HG02970 (cell line): ENCODE data around the gene SIPA1L3.
"Not testable (repeated sequence)": the region's sequence is repeated elsewhere in the genome, so short reads cannot be mapped to it uniquely, and the experiment has no call there.

Experiments
- ATAC-seq: cut with Tn5 transposase; IDR thresholded peaks from one replicate; pipeline ENCODE4 v1.9.1; 2021; ENCODE audit warnings: mild to moderate bottlenecking, moderate library complexity, moderate number of reproducible peaks; ENCODE audit not compliant: unreplicated experiment, low FRiP score

Gene SIPA1L3

DNA sequence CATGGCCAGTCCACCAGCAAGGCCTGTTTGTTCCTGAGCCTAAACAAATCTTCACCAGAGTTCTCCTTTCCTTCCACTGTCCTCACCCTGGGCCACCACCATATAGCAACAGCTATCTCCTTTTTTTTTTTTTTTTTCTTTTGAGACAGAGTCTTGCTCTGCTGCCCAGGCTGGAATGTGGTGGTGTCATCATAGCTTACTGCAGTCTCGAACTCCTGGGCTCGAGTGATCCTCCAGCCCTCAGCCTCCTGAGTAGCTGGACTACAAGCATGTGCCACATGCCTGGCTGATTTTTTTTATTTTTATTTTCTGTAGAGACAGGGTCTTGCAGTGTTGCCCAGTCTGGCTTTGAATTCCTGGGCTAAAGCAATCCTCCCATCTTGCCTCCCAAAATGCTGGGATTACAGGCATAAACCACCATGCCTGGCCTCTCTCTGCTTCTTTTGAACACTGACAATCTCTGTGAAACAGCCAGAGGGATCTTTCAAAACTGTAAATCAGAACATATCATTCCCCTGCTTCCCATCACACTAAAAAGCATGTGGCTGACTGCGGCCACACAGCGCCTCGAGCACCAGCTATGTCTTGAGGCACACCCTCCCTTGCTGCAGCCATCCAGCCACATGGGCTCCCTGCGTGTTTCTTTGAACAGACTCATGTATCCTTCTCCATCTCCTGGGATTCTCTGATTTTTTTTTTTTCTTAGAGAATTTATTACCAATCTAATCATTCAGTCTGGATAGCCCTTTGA lies 110.6 kb downstream of the SIPA1L3 start:
- no peak for ATAC-seq

DNA sequence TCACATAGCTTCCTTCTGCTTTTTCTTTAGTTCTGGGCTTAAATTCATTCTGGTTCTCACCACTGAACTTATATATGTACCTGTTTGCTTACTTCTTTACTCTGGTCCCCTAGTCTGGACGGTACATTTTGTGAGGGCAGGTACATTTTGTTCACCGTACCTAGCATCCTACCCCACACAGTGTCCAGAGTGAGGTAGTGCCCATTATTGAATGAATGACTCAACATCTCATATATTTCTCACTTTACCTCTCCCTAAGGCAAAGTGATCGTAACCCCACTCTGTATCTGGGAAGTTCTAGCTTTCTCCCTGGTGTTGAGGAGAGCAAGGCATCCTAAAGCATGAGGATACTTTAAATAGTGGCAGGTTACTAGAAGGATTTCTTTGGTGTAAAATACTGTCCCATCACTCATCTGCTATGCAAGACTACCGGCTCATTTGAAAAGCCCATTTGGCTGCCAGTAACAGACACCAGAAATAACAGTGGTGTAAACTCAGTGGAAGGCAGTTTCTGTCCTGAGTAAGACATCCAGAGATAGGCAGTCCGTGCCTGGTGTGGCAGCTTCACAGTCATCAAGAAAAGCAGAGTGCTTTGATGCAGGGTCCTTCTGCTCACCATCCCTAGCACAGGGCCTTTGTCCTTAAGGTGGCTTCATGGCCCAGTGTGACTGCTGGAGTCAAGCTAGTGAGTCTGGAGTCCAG lies 111.8 kb downstream of the SIPA1L3 start:
- ATAC-seq, result no peak

DNA sequence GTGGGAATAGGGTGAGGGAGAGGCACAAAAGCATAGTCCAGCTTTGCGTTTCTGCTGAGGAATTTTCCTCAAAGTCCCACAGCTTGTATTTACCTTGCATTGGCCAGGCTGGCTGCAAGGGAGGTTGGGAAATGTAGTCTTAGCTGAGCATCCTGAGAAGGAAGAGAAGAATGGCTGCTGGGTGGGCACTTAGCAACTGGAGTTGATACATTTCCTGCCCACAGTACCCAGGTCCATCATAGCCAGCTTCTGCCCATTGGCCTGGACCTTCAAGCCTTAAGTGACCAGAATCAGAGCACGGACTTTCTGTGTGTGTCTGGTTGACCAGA lies 112.4 kb downstream of the SIPA1L3 start:
- ATAC-seq, result no peak

DNA sequence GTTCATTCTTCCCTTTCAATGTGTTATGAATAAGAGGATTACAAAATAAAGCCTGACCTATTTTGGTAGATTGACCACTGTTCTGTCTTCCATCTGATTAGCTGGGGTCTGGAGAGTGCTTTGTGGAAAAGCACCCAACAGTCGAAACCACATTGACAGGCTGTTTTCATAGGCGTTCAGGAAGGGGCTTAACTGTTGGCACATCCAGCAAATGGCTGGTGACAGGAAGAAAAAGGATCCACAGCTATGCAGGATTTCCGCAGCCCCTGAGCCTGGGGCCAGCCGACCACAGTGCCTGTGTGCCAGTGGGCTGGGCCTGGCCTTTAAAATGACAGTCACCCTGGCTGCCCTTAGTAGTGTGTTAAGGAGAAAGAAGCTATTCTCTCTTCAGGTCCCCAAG lies 113.3 kb downstream of the SIPA1L3 start:
- no peak for ATAC-seq

DNA sequence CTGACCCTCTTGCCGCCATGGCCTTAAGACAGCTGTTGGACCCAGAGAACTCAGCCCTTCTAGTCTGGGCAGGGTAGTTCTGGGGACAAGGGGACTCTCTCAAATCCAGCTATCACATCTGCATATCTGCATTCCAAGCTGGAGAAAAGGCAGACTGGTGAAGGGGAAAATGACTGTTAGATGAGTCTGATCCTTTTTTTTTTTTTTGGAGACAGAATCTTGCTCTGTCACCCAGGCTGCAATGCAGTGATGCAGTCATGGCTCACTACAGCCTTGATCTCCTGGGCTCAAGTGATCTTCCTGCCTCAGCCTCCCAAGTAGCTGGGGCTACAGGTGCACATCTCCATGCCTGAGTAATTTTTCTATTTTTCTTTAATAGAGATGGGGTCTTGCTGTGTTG lies 114.3 kb downstream of the SIPA1L3 start:
- no peak for ATAC-seq

DNA sequence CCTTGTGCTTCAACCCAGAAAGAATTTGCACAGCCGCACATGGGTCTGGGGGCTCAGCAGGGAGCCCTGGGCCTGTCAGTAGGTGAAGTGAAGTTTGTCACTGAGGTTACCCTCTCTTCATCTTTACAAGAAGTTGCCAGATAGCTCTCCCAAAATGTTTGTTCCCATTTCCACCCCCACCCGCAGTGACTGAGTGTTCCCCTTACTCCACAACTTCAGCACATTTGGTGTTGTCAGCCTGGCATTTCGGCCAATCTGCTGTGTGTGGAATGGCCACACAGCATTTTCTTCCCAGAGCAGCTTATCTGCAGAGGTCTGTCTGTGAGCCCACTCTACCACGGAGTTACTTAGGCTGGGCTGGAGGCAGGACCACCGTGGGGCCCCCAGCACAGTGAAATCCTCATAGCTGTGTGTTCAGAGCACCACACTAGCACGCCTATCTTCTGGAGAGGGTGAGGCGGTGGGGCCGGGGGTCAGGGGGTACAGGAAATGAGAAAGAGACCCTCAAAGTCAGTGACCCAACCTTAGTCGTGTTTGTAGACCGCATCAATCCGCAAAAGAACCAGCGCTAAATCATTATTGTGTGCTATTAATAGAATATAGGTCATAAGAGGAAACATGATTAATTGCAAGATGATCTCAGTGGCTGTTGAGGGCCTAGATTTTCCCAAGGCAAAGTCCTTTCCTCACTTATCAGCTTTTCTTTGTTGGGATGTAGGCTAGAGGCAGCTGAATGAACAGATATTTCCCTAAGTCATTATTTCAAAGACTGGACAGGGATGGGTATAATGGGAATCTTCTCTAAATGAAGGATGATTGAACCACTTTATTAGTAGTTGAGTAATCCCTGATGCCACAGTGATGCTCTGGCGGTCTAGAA lies 116.0 kb downstream of the SIPA1L3 start:
- ATAC-seq, result no peak

DNA sequence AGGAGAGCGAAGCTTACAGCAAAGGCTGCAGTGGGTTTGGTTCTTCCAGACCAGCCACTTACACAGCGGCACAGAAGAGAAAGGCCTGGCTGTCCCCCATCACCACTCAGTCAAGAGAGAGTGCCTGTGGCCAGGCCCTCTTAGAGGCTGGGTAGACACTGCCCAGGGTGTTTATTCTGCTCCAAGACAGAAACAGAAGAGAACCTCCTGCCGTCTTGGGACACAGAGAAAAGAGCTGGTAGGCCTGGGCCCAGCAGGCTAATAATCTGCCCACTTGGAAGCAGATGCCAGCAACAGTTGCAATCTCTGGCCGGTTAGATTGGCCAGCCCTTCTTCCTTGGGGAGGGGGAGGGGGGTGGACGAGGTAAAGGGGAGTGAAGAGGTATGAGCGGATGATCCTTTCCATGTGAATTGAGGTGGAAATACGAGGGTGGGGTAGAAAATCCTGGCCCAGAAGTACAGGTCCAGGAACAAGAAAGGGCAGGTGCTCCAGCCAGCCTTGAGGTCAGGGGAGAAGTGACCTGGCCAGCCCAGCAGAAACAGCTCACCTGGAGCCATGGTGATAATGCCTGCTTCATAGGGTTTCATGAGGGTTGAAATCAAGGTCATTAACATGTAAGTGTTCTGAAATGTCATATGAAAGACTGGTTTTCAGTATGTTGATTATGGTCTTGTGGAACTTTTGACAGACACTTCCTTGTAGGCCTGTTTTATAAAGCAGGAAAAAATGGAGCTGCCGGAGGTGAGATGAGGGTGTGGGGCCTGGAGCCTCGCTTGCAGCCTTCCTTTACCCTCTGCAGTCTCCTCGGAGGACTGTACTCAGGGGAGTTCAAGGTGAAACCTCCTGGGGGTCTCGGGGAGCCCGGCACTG lies 116.9 kb downstream of the SIPA1L3 start:
- no peak for ATAC-seq

DNA sequence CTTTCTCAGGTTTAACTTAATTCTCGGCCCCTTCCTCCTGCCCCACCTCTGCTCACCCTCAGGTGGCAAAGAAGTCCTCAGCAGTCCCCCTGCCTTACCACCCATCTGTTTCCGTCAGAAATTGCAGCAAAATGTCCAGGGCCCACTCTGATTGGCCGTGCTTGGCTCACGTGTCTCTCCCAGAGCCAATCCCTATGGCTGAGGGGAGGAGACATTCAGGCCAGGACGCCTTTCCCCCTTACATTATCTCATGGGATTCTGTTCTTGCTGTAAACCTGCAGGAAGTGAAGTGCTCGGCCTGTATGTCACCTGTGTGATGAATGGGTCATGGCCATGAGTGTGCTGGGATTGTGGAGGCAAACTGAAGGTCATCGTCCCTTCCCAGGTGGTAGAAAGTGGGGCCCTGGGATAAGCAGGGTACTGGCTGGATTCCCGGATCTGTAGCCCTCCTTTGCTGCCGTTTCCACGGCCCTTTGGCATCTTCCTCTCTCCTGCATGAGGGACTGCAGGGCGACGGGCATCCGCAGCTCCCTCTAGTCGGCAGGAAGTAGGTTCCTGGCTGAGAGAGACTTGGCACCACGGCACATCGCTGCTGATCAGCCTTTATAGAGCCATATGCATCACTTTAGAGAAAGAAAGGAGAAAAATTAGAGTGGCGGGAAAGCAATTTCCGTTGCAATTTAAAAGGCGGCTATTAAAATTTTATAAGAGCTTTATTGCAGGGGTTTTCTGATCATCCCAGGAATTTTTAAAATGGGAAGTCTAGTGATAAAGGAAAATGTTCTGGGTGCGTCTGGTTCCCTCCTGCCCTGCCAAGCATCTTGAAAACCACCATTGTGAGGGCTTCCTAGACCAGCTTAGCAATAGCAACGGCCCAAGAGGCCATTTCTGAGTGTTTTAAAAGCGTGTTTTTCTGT lies 118.2 kb downstream of the SIPA1L3 start:
- ATAC-seq, result no peak

DNA sequence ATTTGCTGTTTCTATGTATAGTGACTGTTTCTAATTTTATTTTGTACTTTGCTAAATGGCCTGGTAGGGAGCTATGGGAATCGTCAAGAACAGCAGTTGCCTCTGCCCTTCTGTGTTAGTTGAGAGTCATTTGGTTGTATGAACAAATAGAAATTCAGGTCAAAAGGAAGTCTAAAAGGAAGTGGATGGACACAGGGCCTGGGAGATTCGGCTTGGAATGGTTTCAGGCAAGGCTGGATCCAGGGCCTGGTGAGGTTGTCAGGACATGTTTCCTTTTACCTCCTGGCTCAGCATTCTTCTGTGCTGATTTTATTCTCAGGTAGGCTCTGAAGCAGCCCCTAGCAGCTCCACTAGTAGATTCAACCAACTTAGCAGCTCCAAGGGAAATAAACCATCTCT lies 118.9 kb downstream of the SIPA1L3 start:
- no peak for ATAC-seq

DNA sequence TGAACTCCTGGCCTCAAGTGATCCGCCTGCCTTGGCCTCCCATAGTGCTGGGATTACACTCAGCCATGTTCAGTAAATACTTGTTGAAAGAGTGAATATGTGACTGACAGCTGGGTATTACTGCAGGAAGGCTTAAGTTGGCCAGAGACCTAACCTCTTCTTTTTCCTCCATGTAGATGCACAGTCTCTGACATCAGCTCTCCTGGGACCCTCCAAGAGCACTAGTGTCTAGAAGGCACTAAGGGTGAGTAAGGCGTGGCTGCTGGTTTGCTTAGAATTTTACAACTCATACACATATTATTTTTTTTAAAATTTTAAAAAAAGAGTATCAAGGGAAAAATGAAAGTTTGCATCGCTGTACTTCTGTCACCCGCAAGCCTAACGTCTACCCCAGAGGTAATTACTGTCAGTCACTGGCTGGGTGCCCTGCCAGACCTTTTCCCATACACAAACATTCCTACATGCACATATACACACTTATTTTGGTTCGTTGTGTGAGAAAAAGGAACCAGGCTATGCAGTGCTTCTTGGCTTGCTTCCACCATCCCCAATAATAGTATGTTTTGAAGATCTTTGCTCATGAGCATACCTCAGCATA lies 122.0 kb downstream of the SIPA1L3 start:
- ATAC-seq, result no peak

DNA sequence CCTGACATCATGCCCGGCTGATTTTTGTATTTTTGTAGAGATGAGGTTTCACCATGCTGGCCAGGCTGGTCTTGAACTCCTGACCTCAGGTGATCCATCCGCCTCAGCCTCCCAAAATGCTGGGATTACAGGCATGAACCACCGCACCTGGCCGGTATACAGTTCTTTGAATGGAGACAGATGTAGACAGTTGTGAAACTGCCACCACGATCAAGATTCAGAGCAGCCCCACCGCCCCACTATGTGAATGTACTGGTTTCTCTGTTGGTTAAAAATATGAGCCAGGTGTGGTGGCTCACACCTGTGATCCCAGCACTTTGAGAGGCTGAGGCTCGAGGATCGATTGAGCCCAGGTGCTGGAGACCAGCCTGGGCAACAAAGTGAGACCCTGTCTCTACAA lies 123.0 kb downstream of the SIPA1L3 start:
- ATAC-seq, result not testable (repeated sequence)

DNA sequence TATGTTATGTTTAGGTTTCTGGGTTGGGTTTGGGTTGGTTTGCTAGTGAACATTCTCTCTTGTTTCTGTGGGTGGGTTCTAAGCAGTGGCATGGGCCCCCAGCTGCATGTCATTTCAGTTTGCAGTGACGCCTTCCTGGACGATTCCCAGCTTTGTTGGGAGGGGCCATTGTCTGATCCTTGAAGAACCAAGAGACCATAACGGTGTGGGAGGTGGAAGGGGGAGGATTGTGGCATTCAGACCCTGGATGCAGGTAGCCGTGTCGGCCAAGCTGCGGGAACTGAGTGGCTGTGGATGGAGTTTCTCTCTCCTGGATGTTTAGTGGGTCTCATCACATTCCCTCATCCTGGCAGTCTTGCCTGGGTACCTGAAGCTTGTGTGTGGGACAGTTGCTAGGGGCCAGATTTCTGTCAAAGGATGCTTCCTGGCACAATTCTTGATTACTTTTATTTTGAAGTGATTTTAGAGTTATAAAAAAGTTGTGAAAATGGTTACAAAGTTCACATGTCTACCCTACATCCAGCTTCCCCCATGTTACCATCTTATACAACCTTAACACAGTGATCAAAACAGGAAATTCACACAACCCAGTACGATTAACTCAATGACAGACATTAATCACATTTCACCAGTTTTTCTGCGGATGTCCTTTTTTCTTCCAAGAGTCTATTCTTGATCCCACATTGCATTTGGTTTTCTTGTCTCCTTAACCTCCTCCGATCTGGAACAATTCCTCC lies 123.8 kb downstream of the SIPA1L3 start:
- no peak for ATAC-seq

DNA sequence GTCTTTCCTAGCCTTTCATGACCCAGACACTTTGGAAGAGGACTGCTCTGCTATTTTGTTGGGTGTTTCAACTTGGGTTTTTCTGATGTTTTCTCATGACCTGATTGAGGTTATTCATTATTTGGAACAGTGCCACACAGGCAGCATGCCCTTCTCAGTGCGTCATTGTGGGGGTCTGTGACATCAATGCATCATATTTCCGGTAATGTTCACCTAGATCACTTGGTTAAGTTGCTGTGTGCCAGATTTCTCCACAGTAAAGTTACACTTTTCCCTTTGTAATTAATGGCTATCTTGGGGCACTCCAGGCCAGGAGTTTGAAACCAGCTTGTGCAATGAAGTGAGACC lies 124.4 kb downstream of the SIPA1L3 start:
- ATAC-seq, result no peak

DNA sequence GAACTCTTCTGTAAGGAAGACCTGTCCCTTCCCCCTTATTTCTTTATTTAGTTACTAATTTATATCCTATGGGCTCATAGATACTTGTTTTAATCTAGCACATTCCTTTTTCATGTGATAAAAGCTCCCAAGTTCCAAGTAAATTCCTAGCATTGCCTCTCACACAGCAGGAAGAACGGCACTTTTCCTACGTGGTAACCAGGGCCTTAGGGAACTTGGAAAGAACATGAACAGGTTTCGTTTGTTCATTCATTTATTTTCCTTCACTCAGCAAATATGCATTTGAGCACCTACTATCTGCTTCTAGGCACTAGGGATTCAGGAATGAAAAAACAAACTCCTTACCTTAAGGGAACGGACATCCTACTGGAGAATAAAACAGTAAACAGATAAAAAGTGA lies 125.1 kb downstream of the SIPA1L3 start:
- no peak for ATAC-seq

DNA sequence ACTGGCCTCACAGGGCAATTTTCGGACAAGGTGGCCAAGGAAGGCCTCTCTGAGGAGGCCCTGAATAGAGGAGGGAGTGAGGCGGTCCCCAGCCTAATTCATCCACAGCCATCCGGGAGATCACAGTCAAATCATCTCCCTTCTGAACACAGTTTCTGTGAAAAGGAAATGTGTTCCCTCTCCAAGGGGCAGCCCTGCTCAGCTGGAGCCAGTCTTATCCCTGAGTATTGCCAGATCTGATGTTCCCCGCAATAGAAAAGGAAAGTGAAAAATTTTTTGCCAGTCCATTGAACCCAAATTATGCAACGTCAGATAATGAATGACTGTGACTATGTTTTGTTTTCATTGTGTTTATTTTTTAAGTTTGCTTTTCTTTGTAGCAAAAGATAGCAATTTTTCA lies 125.9 kb downstream of the SIPA1L3 start:
- ATAC-seq, result no peak

DNA sequence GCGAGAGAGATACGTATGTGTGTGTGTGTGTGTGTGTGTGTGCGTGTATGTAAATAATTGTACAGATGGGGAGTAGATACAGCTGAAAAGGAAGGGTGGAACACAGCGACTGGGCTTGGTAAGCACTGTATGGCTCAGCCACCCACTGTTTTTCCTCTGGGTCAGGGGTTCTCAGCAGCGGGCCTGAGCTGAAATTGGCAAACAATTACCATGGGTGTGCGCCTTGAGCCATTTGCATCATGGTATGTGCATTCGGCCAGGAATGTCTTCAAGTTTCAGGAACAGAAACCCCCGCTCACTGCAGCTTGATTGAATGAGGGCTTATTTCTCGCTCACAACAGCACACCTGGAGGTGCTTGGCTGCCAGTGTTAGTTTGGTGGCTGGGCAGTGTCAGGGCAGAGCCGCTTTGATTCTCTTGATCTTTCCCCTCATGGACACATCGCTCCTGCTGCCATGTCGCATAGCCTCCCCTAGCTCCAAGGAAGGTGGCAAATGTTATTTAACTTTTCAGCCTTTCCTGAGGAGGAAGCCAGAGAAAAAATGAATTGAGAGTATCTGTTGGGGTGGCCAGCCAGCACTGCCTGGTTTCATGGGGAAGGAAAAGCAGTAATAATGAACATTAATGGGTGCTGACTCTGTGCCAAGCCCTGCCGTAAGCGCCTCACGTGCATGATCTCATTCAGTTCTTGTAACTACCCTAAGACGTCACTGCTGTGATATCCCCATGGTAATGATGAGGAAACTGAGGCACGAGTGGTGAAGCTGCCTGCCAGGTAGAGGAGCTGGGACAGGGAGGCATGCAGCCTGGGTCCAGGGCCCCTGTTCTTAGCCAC lies 126.9 kb downstream of the SIPA1L3 start:
- ATAC-seq, result no peak

DNA sequence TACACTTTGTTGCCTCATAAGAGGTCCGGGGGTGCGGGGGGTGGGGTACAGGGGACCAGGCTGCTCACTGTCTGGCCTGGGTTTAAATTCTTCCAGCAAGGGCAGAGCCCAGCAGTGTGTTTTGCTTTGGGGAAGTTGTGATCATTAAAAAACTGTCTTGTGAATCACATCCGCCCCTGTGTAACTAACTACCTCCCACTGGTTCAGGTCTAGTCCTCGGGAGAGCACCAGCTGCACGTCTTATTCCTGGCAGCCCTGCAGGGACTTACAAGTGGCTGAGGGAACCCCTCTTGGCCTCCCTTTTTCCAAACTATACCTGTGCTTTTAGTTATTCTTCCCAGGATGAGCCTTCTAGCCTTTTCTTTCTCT lies 127.5 kb downstream of the SIPA1L3 start:
- no peak for ATAC-seq
